Vagina (tissue), 2 donors: ENCODE results near the gene APOL1.

Experiments used
- CTCF ChIP-seq, 3 experiments: fragments of 450-650 bp in 2 of 3; fragments of 200-600 bp in 1 of 3; sonication (generic) in 1 of 3; IDR thresholded peaks; one replicate each; pipeline ENCODE4 v1.5.1; 2017 to 2019; ENCODE audit warnings: antibody characterized with exemption in 3 of 3, mild to moderate bottlenecking in 2 of 3, moderate library complexity in 2 of 3
- POLR2A ChIP-seq, 2 donors: fragments of 450-650 bp; IDR thresholded peaks; one replicate each; pipeline ENCODE4 v1.6.1; 2017; ENCODE audit warnings: antibody characterized with exemption in 2 of 2, mild to moderate bottlenecking in 2 of 2, moderate library complexity in 2 of 2
- POLR2AphosphoS5 ChIP-seq, 2 donors: sonication (generic); formaldehyde crosslinking; IDR thresholded peaks; one replicate each; pipeline ENCODE4 v1.9.0; 2017; ENCODE audit warnings: antibody characterized with exemption in 2 of 2, mild to moderate bottlenecking in 2 of 2, low read depth in 1 of 2; ENCODE audit not compliant: insufficient read depth in 1 of 2

GRCh38 chr22:36225333-36225922 lies 27.5 kb upstream of the APOL1 start:
- TF ChIP-seq POLR2A (IDR thresholded peaks at IDR 0.05) (no peak), CTCF (IDR thresholded peaks at IDR 0.05) (no peak), POLR2AphosphoS5 (IDR thresholded peaks at IDR 0.05; ENCODE audit: insufficient read depth in 1 of 2, low read depth in 1 of 2) (no peak)
